Hypothalamus (tissue), 51 donors: ENCODE measurements around the gene CDKN2B-AS1.

Source experiments
- DNase-seq, 51 donors: peaks; one replicate each; lab custom pipeline; 2025; lab: John Stamatoyannopoulos, UW

Gene CDKN2B-AS1

GRCh38 chr9:22146604-22147003, 152.0 kb downstream of the CDKN2B-AS1 start:
- DNase-seq: no peak

- DNase-seq: no peak
Observed at GRCh38 chr9:22147813-22148527, 153.4 kb downstream of the CDKN2B-AS1 start.

GRCh38 chr9:22148528-22148875, 153.9 kb downstream of the CDKN2B-AS1 start:
- DNase-seq: no peak

- no peak for DNase-seq
Observed at GRCh38 chr9:22148876-22149637, 154.5 kb downstream of the CDKN2B-AS1 start.

- no peak for DNase-seq
Observed at GRCh38 chr9:22154064-22154463, 159.5 kb downstream of the CDKN2B-AS1 start.

DNA sequence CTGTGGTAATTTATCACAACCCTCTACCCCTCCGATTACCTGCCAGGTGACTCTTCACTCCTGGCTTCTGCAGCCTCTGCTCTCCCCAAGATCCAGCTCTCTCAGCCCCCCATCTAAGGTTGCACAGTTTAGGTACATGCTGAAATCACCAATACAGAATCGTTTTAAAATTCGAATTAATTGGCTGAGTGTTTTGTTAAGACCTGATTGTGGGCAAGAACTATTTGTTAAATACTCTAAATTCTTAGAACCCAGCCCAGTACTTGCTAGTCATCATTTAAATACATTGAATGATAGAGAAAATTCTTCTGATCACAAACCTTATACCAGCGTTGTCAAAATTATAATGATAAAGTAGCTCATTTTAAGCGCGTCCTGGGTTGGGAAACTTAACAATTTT, 162.0 kb downstream of the CDKN2B-AS1 start:
- DNase-seq: no peak

GRCh38 chr9:22157276-22157675, 162.7 kb downstream of the CDKN2B-AS1 start:
- DNase-seq: no peak

- DNase-seq: no peak
Observed at GRCh38 chr9:22157828-22158227, 163.2 kb downstream of the CDKN2B-AS1 start.

DNA sequence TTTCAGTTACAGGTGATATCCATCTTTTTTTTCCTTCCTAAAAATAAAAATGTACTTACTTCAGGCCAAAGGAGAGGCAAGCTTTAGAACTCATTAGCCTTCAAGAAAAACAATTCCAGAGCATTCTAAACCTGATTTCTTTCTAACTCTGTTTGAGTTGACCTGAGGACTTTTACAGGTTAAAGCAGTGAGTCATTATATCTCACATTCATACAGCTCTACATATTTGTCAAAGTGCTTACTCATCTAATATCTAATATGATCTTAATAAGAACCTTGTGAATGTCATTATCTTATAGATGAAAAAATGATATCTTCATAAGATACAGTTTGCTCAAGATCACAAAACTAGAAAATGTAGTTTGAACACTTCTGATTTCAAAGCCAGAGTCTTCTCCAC, 163.7 kb downstream of the CDKN2B-AS1 start:
- no peak for DNase-seq

DNA sequence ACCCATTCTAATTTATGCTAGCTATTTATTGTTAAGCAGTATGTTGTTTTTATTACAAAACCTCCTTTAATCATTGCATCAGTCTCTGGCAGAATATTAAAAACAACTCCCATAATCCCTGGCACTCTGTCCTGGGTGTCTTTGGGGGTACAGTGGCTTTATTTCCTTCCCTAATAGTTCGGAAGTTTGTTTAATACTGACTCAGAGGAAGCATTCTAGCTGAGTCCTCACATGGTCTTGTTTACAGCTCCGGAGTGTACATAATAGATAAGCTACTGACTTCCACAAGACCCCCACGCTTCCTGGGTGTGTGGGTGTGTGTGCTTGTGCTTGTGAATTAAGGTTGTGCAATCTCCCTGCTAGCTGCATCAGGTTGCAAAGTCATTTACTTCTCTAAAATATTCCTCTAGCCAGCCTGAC, 164.3 kb downstream of the CDKN2B-AS1 start:
- DNase-seq: peak in 6 of 51 donors; percentile 1 to 21 (median 8)

DNA sequence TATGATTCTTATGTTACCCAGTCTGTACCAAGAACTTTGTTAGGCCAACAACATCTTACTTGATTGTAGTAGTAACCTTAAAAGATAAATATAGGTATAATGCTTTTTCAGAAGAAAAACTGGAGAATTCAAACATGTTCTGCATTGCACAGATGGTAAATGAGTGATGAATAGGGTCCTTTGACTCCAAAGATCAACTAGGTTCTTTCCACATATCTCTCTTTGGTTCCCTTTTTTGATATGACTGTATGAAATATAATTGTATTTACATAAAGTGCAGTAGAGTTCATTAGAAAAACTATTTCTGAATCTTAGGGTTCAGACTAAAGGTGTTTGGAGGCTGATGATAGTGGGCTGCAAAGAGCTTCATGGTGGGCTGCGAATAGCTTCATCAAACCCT, 165.0 kb downstream of the CDKN2B-AS1 start:
- no peak for DNase-seq

- DNase-seq: no peak
Observed at GRCh38 chr9:22160221-22160620, 165.6 kb downstream of the CDKN2B-AS1 start.

- no peak for DNase-seq
Observed at GRCh38 chr9:22165144-22165543, 170.6 kb downstream of the CDKN2B-AS1 start.

DNA sequence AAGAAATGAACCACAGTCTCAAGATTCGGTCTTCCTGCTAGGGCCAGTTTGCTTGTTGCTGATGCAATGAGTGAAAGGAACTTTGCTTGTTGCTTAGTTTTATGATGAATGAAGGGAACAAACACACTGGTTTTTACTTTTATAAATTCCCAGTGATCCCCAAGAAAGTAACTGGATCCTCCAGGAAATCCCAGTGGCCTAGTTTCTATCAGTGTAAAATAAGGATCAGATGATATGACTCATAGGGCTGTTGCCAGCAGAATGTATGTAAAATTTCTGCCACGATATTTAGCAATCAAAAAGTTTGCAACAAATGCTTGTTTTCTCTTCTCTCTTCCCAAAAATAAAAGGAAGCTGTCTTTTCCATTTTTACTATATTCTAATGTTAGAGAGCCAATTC, 174.7 kb downstream of the CDKN2B-AS1 start:
- DNase-seq: no peak

GRCh38 chr9:22169727-22170503, 175.3 kb downstream of the CDKN2B-AS1 start:
- no peak for DNase-seq
